ENCODE measurements around the gene HNF4A.
"Not testable (repeated sequence)": the region's sequence is repeated elsewhere in the genome, so short reads cannot be mapped to it uniquely, and the experiment has no call there.

Gene HNF4A

GRCh38 chr20:44345941-44346340 lies 9.6 kb upstream of the HNF4A start:
- FAIRE-seq, result not testable (repeated sequence)

- no peak for FAIRE-seq
Measured at GRCh38 chr20:44348168-44348659, 7.3 kb upstream of the HNF4A start.

- FAIRE-seq, result no peak
Measured at GRCh38 chr20:44349349-44349748, 6.2 kb upstream of the HNF4A start.

- no peak for FAIRE-seq
Measured at GRCh38 chr20:44350567-44350966, 4.9 kb upstream of the HNF4A start.

- no peak for FAIRE-seq
Measured at GRCh38 chr20:44354979-44355497, 461 bp upstream of the HNF4A start.

GRCh38 chr20:44356353-44356723 lies 839 bp downstream of the HNF4A start:
- no peak for FAIRE-seq

- no peak for FAIRE-seq
Measured at GRCh38 chr20:44357020-44357419, 1.5 kb downstream of the HNF4A start.

GRCh38 chr20:44357555-44358125 lies 2.1 kb downstream of the HNF4A start:
- FAIRE-seq, result no peak

GRCh38 chr20:44358776-44359175 lies 3.3 kb downstream of the HNF4A start:
- no peak for FAIRE-seq

- FAIRE-seq, result no peak
Measured at GRCh38 chr20:44360221-44360620, 4.7 kb downstream of the HNF4A start.

- FAIRE-seq, result no peak
Measured at GRCh38 chr20:44361021-44361420, 5.5 kb downstream of the HNF4A start.

GRCh38 chr20:44362466-44362940 lies 7.0 kb downstream of the HNF4A start:
- no peak for FAIRE-seq

- no peak for FAIRE-seq
Measured at GRCh38 chr20:44364068-44364467, 8.6 kb downstream of the HNF4A start.

- FAIRE-seq, result no peak
Measured at GRCh38 chr20:44364780-44365179, 9.3 kb downstream of the HNF4A start.

GRCh38 chr20:44367746-44368145 lies 12.2 kb downstream of the HNF4A start:
- FAIRE-seq, result no peak

- no peak for FAIRE-seq
Measured at GRCh38 chr20:44370639-44371218, 15.2 kb downstream of the HNF4A start.

- no peak for FAIRE-seq
Measured at GRCh38 chr20:44382641-44383040, 27.1 kb downstream of the HNF4A start.

GRCh38 chr20:44384423-44385027 lies 29.0 kb downstream of the HNF4A start:
- FAIRE-seq, result peak; percentile 76

GRCh38 chr20:44388466-44389023 lies 33.0 kb downstream of the HNF4A start:
- FAIRE-seq, result no peak

- no peak for FAIRE-seq
Measured at GRCh38 chr20:44389871-44390270, 34.4 kb downstream of the HNF4A start.

GRCh38 chr20:44390280-44390679 lies 34.8 kb downstream of the HNF4A start:
- FAIRE-seq, result no peak

- FAIRE-seq, result no peak
Measured at GRCh38 chr20:44392088-44392775, 36.7 kb downstream of the HNF4A start.

All from G401.6 (cell line).